Measurements from ENCODE around the gene COPZ2.

GRCh38 chr17:47987240-47987835, 50.3 kb downstream of the COPZ2 start:
- TF ChIP-seq CTCF (IDR thresholded peaks at IDR 0.05) (no peak), EZH2 (IDR thresholded peaks at IDR 0.05; ENCODE audit: borderline replicate concordance, insufficient read depth, low read depth, low read length, poor library complexity, severe bottlenecking) (no peak)
